GM21717 (cell line): ENCODE measurements around the gene SMG7.

Experiments used
- ATAC-seq: cut with Tn5 transposase; IDR thresholded peaks from one replicate; pipeline ENCODE4 v1.9.1; 2021; ENCODE audit warnings: mild to moderate bottlenecking, moderate library complexity; ENCODE audit not compliant: unreplicated experiment

SMG7 gene

GRCh38 chr1:183512450-183512849, 40.2 kb downstream of the SMG7 start:
- ATAC-seq = no peak

DNA sequence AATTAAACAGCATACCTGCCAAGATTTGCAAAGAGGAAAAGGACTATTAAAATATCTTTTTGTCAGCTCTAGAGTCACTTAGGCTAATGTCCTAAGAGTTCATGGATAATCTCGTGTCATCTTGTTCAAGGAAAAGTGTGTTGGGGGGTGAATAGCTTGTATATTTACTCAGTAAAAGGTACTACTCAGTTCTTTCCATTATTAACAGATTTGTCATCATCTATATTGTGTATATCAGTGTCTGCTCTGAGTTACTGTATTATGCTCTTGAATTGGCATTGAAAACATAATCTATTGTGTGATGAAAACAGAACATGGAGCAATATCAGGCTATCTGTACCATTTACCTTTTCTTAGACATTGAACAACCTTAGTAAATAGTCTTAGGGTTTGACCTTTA, 41.9 kb downstream of the SMG7 start:
- ATAC-seq = no peak

DNA sequence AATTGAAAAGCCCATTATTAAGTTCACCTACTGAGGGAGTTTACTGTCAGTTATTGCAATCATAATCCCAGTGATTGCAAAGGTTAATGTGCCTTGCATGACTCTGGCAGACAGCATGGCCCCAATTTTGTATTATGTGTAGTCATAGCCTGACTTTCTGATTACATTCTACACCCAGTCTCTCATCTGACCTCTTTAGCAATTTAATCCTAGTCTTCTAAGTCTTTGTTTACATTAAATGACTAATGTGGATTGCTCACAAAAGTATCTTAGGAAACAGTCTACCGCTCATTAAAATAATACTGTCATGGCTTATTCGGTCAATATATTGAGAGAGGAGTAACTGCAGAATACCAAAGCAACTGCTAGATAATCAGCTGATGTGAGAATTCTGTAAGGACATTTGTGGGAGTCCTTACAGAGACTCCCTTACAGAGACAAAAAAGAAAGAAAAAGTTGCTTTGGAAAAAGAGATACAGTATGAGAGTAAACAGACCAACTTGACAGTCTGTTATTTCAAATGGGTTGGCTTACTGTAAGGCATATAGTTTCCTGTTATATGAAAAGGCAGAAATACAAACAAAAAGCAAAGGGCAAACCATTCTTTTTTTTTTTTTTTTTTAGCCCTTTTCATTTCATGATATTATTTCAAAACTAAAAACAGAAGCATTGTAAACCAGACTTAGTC, 42.8 kb downstream of the SMG7 start:
- ATAC-seq = no peak

- ATAC-seq = no peak
Measured at GRCh38 chr1:183516725-183517124, 44.4 kb downstream of the SMG7 start.

GRCh38 chr1:183517401-183517800, 45.1 kb downstream of the SMG7 start:
- no peak for ATAC-seq

DNA sequence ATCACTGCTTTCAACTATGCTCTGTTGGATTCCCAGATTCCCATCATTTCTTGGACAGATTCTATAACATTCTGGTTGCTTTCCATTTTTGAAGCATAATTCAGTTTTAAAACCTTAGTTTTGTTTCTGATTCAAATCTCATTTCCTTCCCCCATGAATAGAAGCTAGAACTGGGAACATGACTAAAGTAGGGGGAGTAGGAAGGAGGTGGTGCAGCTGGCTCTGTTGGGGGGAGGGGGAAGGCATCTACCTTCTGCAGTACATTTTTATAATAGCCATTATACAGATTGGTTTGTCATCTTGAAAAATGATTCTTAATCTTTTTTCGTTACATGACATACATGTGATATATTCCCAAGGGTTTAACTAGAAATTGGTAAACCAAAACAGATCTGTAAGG, 48.1 kb downstream of the SMG7 start:
- ATAC-seq = no peak

GRCh38 chr1:183522104-183522503, 49.8 kb downstream of the SMG7 start:
- no peak for ATAC-seq

- ATAC-seq = no peak
Measured at GRCh38 chr1:183528577-183528976, 56.3 kb downstream of the SMG7 start.

DNA sequence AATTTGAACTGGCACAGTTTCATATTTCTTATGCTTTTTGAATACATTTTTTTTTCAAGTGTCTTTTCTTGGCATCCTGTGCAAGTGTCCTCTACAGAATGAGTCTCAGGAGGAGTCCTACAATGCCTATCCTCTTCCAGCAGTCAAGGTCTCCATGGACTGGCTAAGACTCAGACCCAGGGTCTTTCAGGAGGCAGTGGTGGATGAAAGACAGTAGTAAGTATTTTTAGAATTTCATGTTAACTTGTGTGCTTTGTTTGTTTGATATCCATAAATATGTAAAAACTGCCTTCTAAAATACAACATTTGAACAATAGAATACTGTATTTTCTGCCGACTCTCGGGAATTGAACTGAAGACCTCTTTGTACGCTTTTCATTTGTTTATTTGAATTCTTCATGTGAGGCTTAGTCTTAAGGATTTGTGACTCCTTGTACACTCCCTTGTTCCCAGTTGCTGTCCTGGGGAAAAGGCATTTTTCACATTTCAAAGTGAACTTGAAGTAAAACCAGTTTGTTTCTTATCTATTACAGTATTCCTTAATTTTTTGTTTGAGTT, 61.4 kb downstream of the SMG7 start:
- ATAC-seq = no peak

GRCh38 chr1:183537405-183537804, 65.1 kb downstream of the SMG7 start:
- no peak for ATAC-seq

- no peak for ATAC-seq
Measured at GRCh38 chr1:183543619-183544204, 71.4 kb downstream of the SMG7 start.

DNA sequence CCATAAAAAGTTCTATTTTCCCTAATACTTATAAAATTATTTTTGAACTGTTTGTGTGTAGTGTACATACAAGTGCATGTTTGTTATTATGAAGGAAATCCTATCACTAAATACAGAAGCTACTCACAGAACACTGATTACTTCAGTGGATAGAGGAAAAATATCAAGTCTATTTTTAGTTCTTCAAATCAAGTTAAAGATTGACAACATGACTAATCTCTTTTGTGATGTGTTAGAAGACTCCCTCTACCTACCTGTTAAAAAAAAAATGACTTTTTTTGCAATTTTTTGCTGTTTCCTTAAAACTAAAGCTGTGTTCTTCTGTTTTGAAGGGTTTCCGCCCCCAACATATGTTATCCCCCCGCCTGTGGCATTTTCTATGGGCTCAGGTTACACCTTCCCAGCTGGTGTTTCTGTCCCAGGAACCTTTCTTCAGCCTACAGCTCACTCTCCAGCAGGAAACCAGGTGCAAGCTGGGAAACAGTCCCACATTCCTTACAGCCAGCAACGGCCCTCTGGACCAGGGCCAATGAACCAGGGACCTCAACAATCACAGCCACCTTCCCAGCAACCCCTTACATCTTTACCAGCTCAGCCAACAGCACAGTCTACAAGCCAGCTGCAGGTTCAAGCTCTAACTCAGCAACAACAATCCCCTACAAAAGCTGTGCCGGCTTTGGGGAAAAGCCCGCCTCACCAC, 72.4 kb downstream of the SMG7 start:
- ATAC-seq = no peak

DNA sequence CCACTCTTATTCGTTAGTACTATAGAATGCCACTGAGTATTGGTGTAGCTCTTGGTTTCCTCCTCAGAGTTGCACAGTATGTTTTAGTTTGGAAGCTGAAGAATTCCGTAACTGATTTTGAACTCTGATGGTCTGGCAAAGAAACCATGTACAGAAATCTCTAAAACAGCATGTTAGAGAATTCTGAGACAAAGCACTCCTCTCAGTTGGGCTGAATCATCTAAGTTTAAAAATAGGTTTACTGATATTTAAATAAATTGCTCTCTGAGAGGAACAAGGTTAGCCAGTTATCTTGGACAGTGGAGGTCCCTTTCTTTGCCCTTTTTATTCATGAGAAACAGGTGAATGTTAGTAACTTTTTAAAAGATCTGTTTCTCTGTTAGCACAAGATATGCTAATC, 74.1 kb downstream of the SMG7 start:
- no peak for ATAC-seq

DNA sequence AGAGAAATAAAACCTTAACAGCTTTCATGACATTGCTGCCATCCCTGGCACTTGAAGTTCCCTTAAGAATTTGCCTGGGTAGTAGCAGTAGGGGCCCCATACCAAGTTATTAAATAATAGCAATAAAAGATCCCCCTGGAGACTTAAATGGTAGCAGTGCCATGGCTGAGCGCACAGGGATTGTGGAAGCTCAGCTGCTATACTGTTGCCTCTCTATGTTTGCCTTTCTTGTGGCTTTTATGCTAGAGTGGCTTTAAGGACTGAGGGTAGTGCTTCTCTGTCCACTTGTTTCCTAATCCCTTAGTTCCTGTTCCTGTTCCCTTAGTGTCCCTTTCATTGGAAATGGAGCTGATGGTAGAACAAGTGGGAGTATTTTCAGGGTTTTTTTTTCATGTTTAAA, 75.8 kb downstream of the SMG7 start:
- ATAC-seq = no peak

GRCh38 chr1:183550915-183551314, 78.6 kb downstream of the SMG7 start:
- no peak for ATAC-seq

- no peak for ATAC-seq
Measured at GRCh38 chr1:183551924-183552323, 79.6 kb downstream of the SMG7 start.

GRCh38 chr1:183552441-183552840, 80.1 kb downstream of the SMG7 start:
- no peak for ATAC-seq

- ATAC-seq = no peak
Measured at GRCh38 chr1:183552891-183553290, 80.6 kb downstream of the SMG7 start.

DNA sequence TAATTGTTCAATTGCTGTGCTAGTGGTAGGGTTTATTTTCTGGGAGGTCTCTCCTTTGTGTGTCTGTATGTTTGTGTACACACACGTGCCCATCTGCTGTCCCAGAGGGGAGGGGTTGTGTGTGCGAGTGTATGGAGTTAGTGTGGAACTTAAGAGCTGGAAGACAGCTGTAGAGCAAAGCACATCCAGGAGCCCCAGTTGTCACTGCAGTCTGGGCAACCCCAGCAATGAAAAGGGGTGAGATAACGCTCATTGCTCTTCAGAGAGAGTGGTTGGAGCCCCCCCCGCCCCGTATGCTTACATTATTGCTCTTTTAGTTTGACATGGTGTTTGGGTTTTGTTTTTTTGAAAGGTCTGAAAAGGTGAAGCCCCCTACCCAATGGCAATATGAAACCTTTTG, 81.0 kb downstream of the SMG7 start:
- ATAC-seq = no peak

GRCh38 chr1:183553764-183554163, 81.5 kb downstream of the SMG7 start:
- no peak for ATAC-seq

DNA sequence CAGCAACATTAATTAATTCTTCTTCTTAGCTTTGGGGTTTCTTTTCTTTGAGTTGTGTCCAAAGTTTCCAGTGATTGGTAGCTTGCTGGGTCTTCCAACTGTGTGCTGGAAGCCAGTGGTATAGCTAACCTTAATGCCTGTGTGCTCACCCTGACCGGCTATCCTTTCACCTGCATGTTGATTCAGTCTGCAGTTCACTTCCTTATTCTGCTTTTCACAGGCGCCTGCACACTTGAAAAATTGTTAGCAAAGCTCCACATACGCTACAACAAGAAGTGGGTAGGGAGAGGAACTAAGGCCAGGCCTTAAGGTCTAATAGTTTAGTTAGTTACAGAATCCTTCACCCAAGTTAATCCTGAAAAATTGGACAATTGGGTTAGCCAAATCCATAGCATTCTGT, 82.3 kb downstream of the SMG7 start:
- ATAC-seq = no peak

DNA sequence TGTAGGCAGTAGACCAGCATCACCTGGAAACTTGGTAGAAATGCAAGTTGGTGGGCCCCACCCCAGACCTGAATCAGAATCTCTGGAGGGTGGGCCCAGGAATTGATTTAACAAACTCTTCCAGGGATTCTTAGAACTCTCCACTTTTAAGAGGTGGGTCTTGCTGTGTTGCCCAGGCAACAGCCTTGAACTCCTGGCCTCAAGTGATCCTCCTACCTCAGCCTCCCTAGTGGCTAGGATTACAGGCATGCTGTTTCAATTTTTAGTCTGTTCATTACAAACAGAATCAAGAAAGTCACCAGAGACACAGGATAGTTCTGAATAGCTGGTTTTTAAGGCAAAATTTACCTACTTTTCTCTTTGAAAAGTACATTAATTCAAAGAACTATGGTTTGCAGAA, 86.8 kb downstream of the SMG7 start:
- no peak for ATAC-seq
